Mucosa of descending colon (tissue), 3 donors: ENCODE results near the gene FKTN. TPM values are rescaled to one million over a fixed set of nuclear protein-coding genes. Genes with fewer than 3 reads are reported as not detected.
A peak's percentile ranks its signal among the peaks of the same experiment; 100 is the strongest.
"Not testable (repeated sequence)": the region's sequence is repeated elsewhere in the genome, so short reads cannot be mapped to it uniquely, and the experiment has no call there.

Experiments
- ATAC-seq: fragments of 200-7000 bp; cut with Tn5 transposase; one replicate; pipeline ENCODE4 v1.9.1; 2020; ENCODE audit warnings: mild to moderate bottlenecking, moderate library complexity
- DNase-seq, 3 donors: peaks; one replicate each; pipeline ENCODE4 v3.0.0-alpha.2; 2020
- H3K36me3 ChIP-seq: fragments of 200-600 bp; one replicate; pipeline ENCODE4 v1.8.0; 2021; ENCODE audit warnings: low read depth, mild to moderate bottlenecking
- H3K4me1 ChIP-seq: fragments of 200-600 bp; one replicate; pipeline ENCODE4 v1.8.0; 2021; ENCODE audit warnings: low read depth, mild to moderate bottlenecking
- H3K4me3 ChIP-seq: fragments of 200-600 bp; one replicate; pipeline ENCODE4 v1.8.0; 2021; ENCODE audit warnings: mild to moderate bottlenecking
- H3K9me3 ChIP-seq: fragments of 200-600 bp; one replicate; pipeline ENCODE4 v1.8.0; 2021; ENCODE audit warnings: mild to moderate bottlenecking
- intact Hi-C, 2 donors: fragments of 100-400 bp; cut with DNase I in 1 of 2; cut with micrococcal nuclease in 1 of 2; formaldehyde crosslinking; loops; one replicate each; pipeline versions ENCODE4 v1.11.0 to v1.11.1; 2022; cut with DNase I, micrococcal nuclease
- total RNA-seq, 3 donors: library from RNA; stranded (reverse); fragmentation: NEBNext Ultra II Directional in 2 of 3; extraction: Animal tissue kit (Norgen Biotek cat#: 25700) in 2 of 3; gene quantifications; one replicate each; pipeline versions ENCODE4 v1.2.1 to v1.2.4, GENCODE V29; 2021 to 2023
- TF ChIP-seq, protein P1 (sequence below): fragments of 200-600 bp; IDR thresholded peaks from one replicate; pipeline ENCODE4 v1.8.0; 2022; ENCODE audit warnings: antibody characterized with exemption, mild to moderate bottlenecking
- donor health status: DM: no; HTN: no; CAD: no; lungs with moderate emphysema.
- donor health status: DM: no; HTN: no; CAD: no.
- donor health status: DM: no; HTN: yes; CAD: no.

Gene FKTN
- total RNA-seq, 3 donors from 2014 or later, result 11.2 to 16.2 (median 15.1) TPM

DNA sequence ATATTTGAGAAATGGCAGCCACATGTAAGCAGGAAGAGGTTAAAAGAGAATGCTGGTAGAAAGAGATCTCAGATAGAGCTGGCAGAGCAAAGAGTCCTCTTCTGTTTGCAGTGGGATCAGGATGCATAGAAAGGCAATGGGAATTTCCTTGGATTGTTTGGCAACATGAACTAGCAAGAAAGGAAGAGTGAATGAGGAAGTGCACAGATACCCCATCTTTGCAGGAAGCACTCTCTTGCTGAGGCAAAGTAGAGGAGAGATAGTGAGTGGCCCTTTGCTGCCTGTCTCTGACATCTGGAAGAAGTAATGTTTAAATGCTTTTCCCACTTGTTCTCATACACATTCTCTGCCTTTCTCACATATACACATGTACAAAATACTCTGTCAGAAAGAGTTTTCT, 14.5 kb downstream of the FKTN start:
- ATAC-seq (no peak), DNase-seq (no peak)
- Histone ChIP-seq H3K4me1 (no peaks in the 10 kb centered on the region), H3K4me3 (no peak overlapping the region), H3K36me3 (no peaks in the 10 kb centered on the region), H3K9me3 (peaks cover 11% of the 10 kb centered on the region)
- TF ChIP-seq, protein P1, sequence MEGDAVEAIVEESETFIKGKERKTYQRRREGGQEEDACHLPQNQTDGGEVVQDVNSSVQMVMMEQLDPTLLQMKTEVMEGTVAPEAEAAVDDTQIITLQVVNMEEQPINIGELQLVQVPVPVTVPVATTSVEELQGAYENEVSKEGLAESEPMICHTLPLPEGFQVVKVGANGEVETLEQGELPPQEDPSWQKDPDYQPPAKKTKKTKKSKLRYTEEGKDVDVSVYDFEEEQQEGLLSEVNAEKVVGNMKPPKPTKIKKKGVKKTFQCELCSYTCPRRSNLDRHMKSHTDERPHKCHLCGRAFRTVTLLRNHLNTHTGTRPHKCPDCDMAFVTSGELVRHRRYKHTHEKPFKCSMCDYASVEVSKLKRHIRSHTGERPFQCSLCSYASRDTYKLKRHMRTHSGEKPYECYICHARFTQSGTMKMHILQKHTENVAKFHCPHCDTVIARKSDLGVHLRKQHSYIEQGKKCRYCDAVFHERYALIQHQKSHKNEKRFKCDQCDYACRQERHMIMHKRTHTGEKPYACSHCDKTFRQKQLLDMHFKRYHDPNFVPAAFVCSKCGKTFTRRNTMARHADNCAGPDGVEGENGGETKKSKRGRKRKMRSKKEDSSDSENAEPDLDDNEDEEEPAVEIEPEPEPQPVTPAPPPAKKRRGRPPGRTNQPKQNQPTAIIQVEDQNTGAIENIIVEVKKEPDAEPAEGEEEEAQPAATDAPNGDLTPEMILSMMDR, result no peak
- intact Hi-C loops, result no loop called here

DNA sequence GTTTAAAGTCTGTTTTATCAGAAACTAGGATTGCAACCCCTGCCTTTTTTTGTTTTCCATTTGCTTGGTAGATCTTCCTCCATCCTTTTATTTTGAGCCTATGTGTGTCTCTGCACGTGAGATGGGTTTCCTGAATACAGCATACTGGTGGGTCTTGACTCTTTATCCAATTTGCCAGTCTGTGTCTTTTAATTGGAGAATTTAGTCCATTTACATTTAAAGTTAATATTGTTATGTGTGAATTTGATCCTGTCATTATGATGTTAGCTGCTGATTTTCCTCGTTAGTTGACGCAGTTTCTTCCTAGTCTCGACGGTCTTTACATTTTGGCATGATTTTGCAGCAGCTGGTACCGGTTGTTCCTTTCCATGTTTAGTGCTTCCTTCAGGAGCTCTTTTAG, 22.0 kb downstream of the FKTN start:
- H3K4me1 ChIP-seq, ATAC-seq, H3K9me3 ChIP-seq, DNase-seq, H3K36me3 ChIP-seq, intact Hi-C loops, H3K4me3 ChIP-seq: not testable (repeated sequence)

DNA sequence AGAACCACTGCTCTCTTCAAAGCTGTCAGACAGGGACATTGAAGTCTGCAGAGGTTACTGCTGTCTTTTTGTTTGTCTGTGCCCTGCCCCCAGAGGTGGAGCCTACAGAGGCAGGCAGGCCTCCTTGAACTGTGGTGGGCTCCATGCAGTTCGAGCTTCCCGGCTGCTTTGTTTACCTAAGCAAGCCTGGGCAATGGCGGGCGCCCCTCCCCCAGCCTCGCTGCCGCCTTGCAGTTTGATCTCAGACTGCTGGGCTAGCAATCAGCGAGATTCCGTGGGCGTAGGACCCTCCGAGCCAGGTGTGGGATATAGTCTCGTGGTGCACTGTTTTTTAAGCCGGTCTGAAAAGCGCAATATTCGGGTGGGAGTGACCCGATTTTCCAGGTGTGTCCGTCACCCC, 23.6 kb downstream of the FKTN start:
- ATAC-seq, intact Hi-C loops: not testable (repeated sequence)

DNA sequence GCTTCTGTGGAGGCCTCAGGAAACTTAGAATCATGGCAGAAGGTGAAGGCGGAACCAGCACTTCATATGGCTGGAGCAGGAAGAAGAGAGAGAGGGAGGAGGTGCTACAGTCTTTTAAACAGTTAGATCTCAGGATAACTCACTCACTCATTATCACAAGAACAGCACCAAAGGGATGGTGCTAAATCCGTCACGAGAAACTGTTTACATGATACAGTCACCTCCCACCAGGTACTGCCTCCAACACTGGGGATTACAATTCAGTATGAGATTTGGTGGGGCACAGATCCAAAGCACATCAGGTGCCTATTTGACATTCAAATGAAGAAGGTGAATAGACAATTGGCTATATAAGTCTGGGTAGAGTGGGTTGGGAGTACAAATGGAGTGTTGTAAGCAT, 35.2 kb downstream of the FKTN start:
- ATAC-seq (no peak), DNase-seq (no peak)
- TF ChIP-seq, protein P1, result no peak
- H3K4me3 ChIP-seq, result no peak overlapping the region
- H3K4me1 ChIP-seq, result no peaks in the 10 kb centered on the region
- intact Hi-C loops, result no loop called here
- H3K36me3 ChIP-seq, result no peaks in the 10 kb centered on the region
- peaks cover 15% of the 10 kb centered on the region for H3K9me3 ChIP-seq

More for the DNA sequence above, 23.6 kb downstream of the FKTN start:
- not testable (repeated sequence) for H3K4me3 ChIP-seq, H3K9me3 ChIP-seq, DNase-seq, H3K4me1 ChIP-seq, H3K36me3 ChIP-seq

DNA sequence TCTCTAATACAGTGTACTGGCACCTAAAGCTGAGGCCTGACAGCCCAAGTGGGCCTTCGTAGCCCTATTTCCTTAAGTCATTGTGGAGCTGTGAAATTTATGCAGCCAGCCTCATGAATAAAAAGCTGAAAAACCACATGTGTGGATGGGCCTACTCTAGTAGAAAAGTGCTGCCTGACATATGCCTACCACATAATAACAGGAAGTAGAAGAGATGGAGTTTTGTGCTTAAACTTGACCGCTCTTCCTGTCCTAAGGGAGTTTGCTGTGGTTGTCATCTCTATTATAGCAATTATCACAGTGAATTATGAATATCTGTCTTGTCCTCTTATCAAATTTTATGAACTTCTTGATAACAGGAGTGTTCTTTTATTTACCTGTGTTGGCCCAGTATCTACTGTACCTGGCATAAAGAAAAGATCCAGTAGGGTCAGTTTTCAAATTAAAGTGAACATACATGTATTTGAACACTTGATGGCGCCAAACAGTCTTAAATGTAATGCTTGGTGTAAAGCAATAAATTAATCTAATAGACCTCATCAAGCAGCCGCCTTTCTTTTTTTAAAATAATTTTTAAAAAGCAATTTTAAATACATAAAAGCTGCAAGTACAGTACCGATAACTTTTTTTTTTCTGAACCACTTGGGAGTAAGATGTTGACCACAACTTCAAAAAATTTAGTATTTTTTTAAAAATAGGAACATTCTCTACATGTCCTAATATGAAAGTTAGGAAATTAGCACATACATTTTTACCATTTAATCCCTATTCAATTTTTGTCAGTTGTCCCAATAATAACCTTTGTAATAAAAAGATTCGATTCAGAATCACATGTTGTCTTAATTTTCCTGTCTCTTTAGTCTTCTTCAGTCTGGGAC, 51.0 kb downstream of the FKTN start:
- TF ChIP-seq, protein P1, result no peak
- no peak overlapping the region for H3K4me3 ChIP-seq
- ATAC-seq (peak; percentile 64), DNase-seq (peak in 1 of 3 donors; percentile 7)
- no peaks in the 10 kb centered on the region for H3K36me3 ChIP-seq
- intact Hi-C loops, result loop anchor here in 1 of 2 donors (5.0 kb wide), 2 partner anchors 108 to 273 kb away; no protein-coding TSS in a partner anchor
- H3K4me1 ChIP-seq, result no peaks in the 10 kb centered on the region
- H3K9me3 ChIP-seq, result no peaks in the 10 kb centered on the region

DNA sequence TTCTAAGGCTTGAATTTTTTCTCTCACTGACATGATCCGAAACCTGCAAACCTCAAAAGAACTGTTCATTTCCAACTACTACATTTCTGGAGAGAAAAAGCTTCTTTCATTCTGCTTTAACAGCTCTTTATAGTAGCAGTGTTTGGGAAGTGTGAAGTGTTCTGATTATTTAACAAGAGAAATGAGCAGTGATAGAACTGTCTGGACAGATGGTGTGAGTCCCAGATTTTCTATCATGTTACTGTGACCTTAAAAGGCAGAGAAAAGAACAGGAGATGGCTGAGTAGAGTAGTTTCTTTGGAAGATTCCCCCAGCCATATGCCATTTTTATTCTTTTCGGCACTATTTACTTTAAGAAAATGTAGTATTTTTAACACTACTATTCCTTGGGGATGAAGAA, 63.1 kb downstream of the FKTN start:
- no peak for ATAC-seq
- TF ChIP-seq, protein P1, result no peak
- no peaks in the 10 kb centered on the region for H3K36me3 ChIP-seq
- no peaks in the 10 kb centered on the region for H3K9me3 ChIP-seq
- no peaks in the 10 kb centered on the region for H3K4me1 ChIP-seq
- DNase-seq, result no peak
- intact Hi-C loops, result no loop called here
- H3K4me3 ChIP-seq, result no peak overlapping the region
